Neural progenitor cell (in vitro differentiated cells): ENCODE measurements around the gene CADPS.

ENCODE experiments used
- CTCF ChIP-seq: fragments of 200-600 bp; sonication (generic); IDR thresholded peaks from 2 replicates; pipeline ENCODE4 v1.5.1; 2017; ENCODE audit warnings: antibody characterized with exemption, mild to moderate bottlenecking
- EZH2 ChIP-seq: fragments of 200-600 bp; sonication (generic); IDR thresholded peaks from 2 replicates; pipeline ENCODE4 v1.6.1; 2017; ENCODE audit warnings: antibody characterized with exemption, mild to moderate bottlenecking, moderate library complexity
- EZH2phosphoT487 ChIP-seq: fragments of 200-600 bp; sonication (generic); IDR thresholded peaks from 2 replicates; pipeline ENCODE4 v1.6.1; 2017; ENCODE audit warnings: antibody characterized with exemption

DNA sequence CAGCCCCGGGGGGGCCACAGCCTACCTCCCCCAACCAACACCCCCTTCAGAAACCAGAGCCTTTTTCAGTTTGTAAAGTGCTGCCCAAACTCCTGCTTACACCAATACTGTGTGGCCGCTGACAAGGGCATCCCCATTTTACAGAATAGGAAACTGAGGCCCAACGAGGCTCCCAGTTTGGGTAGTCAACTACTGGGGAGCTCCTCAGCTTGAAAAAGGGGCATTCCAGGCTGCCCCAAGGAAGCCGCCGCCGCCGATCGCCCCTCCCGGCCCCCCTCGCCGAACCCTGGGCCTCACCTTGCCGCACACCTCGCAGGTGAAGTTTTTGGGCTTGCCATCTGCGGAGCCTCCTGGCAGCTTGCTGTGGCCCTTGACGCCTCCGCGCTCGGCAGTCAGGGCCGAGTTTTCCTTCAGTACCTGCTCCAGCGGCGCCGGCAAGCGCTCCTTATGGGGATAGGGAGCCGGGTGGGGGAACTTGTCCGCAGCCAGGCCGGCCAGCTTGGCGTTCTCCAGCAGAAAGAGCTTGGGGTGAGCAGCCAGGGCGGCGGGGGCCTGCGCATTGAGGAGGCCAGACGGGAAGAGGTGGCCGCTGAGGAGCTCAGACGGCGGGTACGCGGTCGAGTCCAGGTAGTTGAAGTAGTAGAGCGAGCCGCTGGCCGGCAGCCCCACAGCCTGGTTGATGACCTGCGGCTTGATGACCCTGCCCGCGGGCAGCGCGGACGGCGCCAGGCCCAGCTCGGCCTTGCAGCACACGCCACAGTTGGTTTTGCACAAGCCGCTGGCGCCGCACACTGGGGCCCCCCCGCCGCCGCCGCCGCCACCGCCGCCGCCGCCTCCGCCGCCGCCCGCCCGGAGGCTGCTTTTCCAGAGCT is 503.3 kb downstream of the CADPS start:
- TF ChIP-seq CTCF (no peak), EZH2 (peak; percentile 76), EZH2phosphoT487 (peak; percentile 83)
